HCT116 (cell line): ENCODE data around the gene NDOR1. TPM values are rescaled to one million over a fixed set of nuclear protein-coding genes. Genes with fewer than 3 reads are reported as not detected.
A peak's percentile ranks its signal among the peaks of the same experiment; 100 is the strongest.

ENCODE experiments used
- ATAC-seq: fragments of 200-7000 bp; cut with Tn5 transposase; 2 replicates; pipeline ENCODE4 v1.9.1; 2020; ENCODE audit warnings: mild to moderate bottlenecking, moderate library complexity
- BruUV-seq: library from RNA; stranded (reverse); fragments of 400-500 nt; replicated peaks from 2 replicates; lab custom pipeline; 2021; lab: Mats Ljungman, UMichigan
- CTCF ChIA-PET: fragments of 300-600 bp; sonication (Branson Sonifier 250); formaldehyde crosslinking; loops from one replicate; lab custom pipeline; 2021; ENCODE audit warnings: antibody characterized with exemption; lab: Charles Lee
- POLR2A ChIA-PET: fragments of 300-600, 350-600 bp; sonication (Branson Sonifier 250); formaldehyde crosslinking; loops from one replicate; lab custom pipeline; 2021; ENCODE audit warnings: antibody characterized with exemption; lab: Charles Lee
- RAD21 ChIA-PET, 2 experiments: fragments of 300-600 bp; sonication (Branson Sonifier 250); formaldehyde crosslinking; loops; one replicate each; lab custom pipeline; 2023; ENCODE audit warnings: low total read pairs in 2 of 2; ENCODE audit not compliant: uncharacterized antibody in 2 of 2, unreplicated experiment in 2 of 2, low non-redundant PET in 1 of 2; lab: Charles Lee
- DNase-seq: peaks from one replicate; pipeline ENCODE4 v3.0.0-alpha.2; 2010; ENCODE audit warnings: low read depth, low spot score
- H2AFZ ChIP-seq: fragments of 200-600 bp; shearing (Covaris generic), sonication (generic); 2 replicates; pipeline ENCODE4 v1.6.1; 2017; ENCODE audit warnings: low read depth, mixed run types, mixed read lengths, antibody characterized with exemption, low read length; ENCODE audit not compliant: poor library complexity, severe bottlenecking
- H3K27ac ChIP-seq: 2 replicates; pipeline ENCODE4 v1.5.1; 2012; ENCODE audit warnings: low read depth, low read length
- H3K27me3 ChIP-seq: fragments of 200-600 bp; sonication (generic); 2 replicates; pipeline ENCODE4 v1.6.1; 2016; ENCODE audit warnings: mixed run types, low read length, mixed read lengths; ENCODE audit not compliant: insufficient read depth
- H3K36me3 ChIP-seq, 2 experiments: fragments of 200-500 bp in 1 of 2; fragments of 200-600 bp in 1 of 2; sonication (Bioruptor generic) in 1 of 2; sonication (generic) in 1 of 2; 2 replicates each; pipeline versions ENCODE4 v1.5.1 to v1.6.1; 2014 to 2016; ENCODE audit warnings: low read length in 2 of 2, inconsistent platforms in 1 of 2, mixed read lengths in 1 of 2, mixed run types in 1 of 2; ENCODE audit not compliant: insufficient read depth in 2 of 2, control insufficient read depth in 1 of 2
- H3K4me1 ChIP-seq, 2 experiments: fragments of 200-600 bp in 1 of 2; sonication (generic) in 1 of 2; 2 replicates each; pipeline versions ENCODE4 v1.5.1 to v1.6.1; 2012 to 2017; ENCODE audit warnings: low read length in 2 of 2, inconsistent platforms in 1 of 2, mild to moderate bottlenecking in 1 of 2, mixed read lengths in 1 of 2, mixed run types in 1 of 2, moderate library complexity in 1 of 2; ENCODE audit not compliant: insufficient read depth in 2 of 2, control insufficient read depth in 1 of 2
- H3K4me2 ChIP-seq: fragments of 200-600 bp; sonication (generic); 2 replicates; pipeline ENCODE4 v1.6.1; 2017; ENCODE audit warnings: mixed run types, low read length, mixed read lengths
- H3K4me3 ChIP-seq, 2 experiments: fragments of 200-600 bp in 1 of 2; sonication (generic) in 1 of 2; replicated peaks in 1 of 2; 2 replicates each; pipeline ENCODE4 v1.5.1; 2011 to 2016; ENCODE audit warnings: low read length in 2 of 2, control low read depth in 1 of 2, low read depth in 1 of 2, mild to moderate bottlenecking in 1 of 2, mixed read lengths in 1 of 2, mixed run types in 1 of 2
- H3K79me2 ChIP-seq: fragments of 200-600 bp; sonication (generic); 2 replicates; pipeline ENCODE4 v1.6.1; 2017; ENCODE audit warnings: mild to moderate bottlenecking, mixed run types, low read length, moderate library complexity, mixed read lengths; ENCODE audit not compliant: insufficient read depth
- H3K9ac ChIP-seq: fragments of 200-600 bp; sonication (generic); 2 replicates; pipeline ENCODE4 v1.6.1; 2016; ENCODE audit warnings: low read length, mixed read lengths
- H3K9me2 ChIP-seq: fragments of 200-600 bp; sonication (generic), shearing (Covaris generic); 2 replicates; pipeline ENCODE4 v1.6.1; 2017; ENCODE audit warnings: mixed run types, mild to moderate bottlenecking, moderate library complexity; ENCODE audit not compliant: insufficient read depth
- H3K9me3 ChIP-seq, 2 experiments: fragments of 200-500 bp in 1 of 2; fragments of 200-600 bp in 1 of 2; sonication (Bioruptor generic) in 1 of 2; sonication (generic) in 1 of 2; 2 replicates each; pipeline ENCODE4 v1.6.1; 2014 to 2017; ENCODE audit warnings: low read length in 2 of 2, mixed read lengths in 2 of 2, inconsistent platforms in 1 of 2, low read depth in 1 of 2, mild to moderate bottlenecking in 1 of 2, mixed run types in 1 of 2, moderate library complexity in 1 of 2; ENCODE audit not compliant: control insufficient read depth in 1 of 2, insufficient read depth in 1 of 2
- H4K20me1 ChIP-seq: fragments of 200-600 bp; sonication (generic), shearing (Covaris generic); 2 replicates; pipeline ENCODE4 v1.6.1; 2017; ENCODE audit warnings: mixed run types, mild to moderate bottlenecking, moderate library complexity; ENCODE audit not compliant: insufficient read depth
- ATF3 ChIP-seq: IDR thresholded peaks from 2 replicates; pipeline ENCODE4 v1.6.1; 2012
- CBX3 ChIP-seq: IDR thresholded peaks from 2 replicates; pipeline ENCODE4 v1.6.1; 2012; ENCODE audit warnings: low read depth
- CEBPB ChIP-seq: IDR thresholded peaks from 2 replicates; pipeline ENCODE4 v1.6.1; 2012; ENCODE audit warnings: low read depth
- CTCF ChIP-seq, 3 experiments: fragments of 200-600 bp in 1 of 3; sonication (generic) in 1 of 3; IDR thresholded peaks in 2 of 3; conservative IDR thresholded peaks in 1 of 3; 2 replicates each; pipeline ENCODE4 v1.5.1; 2012 to 2017; ENCODE audit warnings: low read depth in 2 of 3, low read length in 2 of 3, antibody characterized with exemption in 1 of 3, borderline replicate concordance in 1 of 3, control low read depth in 1 of 3, mild to moderate bottlenecking in 1 of 3, mixed read lengths in 1 of 3, mixed run types in 1 of 3, moderate library complexity in 1 of 3; ENCODE audit not compliant: insufficient read depth in 1 of 3
- EGR1 ChIP-seq: IDR thresholded peaks from 2 replicates; pipeline ENCODE4 v1.6.1; 2012; ENCODE audit warnings: low read depth
- ELF1 ChIP-seq: IDR thresholded peaks from 2 replicates; pipeline ENCODE4 v1.6.1; 2012; ENCODE audit warnings: low read depth, borderline replicate concordance
- EZH2 ChIP-seq: fragments of 200-600 bp; sonication (generic); IDR thresholded peaks from 2 replicates; pipeline ENCODE4 v1.6.1; 2017; ENCODE audit warnings: antibody characterized with exemption, mixed run types
- FOSL1 ChIP-seq: IDR thresholded peaks from 2 replicates; pipeline ENCODE4 v1.6.1; 2012; ENCODE audit warnings: low read depth
- JUND ChIP-seq: IDR thresholded peaks from 2 replicates; pipeline ENCODE4 v1.6.1; 2012
- MAX ChIP-seq: IDR thresholded peaks from 2 replicates; pipeline ENCODE4 v1.6.1; 2012
- POLR2AphosphoS5 ChIP-seq: IDR thresholded peaks from 2 replicates; pipeline ENCODE4 v1.6.1; 2011; ENCODE audit warnings: mild to moderate bottlenecking, low read depth, low read length, moderate library complexity
- RAD21 ChIP-seq: IDR thresholded peaks from 2 replicates; pipeline ENCODE4 v1.6.1; 2012; ENCODE audit warnings: low read depth, mild to moderate bottlenecking
- REST ChIP-seq: IDR thresholded peaks from 2 replicates; pipeline ENCODE4 v1.6.1; 2012; ENCODE audit warnings: low read depth
- SIN3A ChIP-seq: IDR thresholded peaks from 2 replicates; pipeline ENCODE4 v1.6.1; 2012; ENCODE audit warnings: low read depth
- SP1 ChIP-seq: IDR thresholded peaks from 2 replicates; pipeline ENCODE4 v1.6.1; 2012; ENCODE audit warnings: low read depth
- SRF ChIP-seq: IDR thresholded peaks from 2 replicates; pipeline ENCODE4 v1.6.1; 2012; ENCODE audit warnings: low read depth
- YY1 ChIP-seq: IDR thresholded peaks from 2 replicates; pipeline ENCODE4 v1.6.1; 2011; ENCODE audit warnings: low read length, low read depth, moderate library complexity, mild to moderate bottlenecking; ENCODE audit not compliant: insufficient replicate concordance; ENCODE audit errors: extremely low read depth
- ZBTB33 ChIP-seq: IDR thresholded peaks from 2 replicates; pipeline ENCODE4 v1.6.1; 2011; ENCODE audit warnings: mild to moderate bottlenecking, low read length, moderate library complexity; ENCODE audit not compliant: insufficient replicate concordance; ENCODE audit errors: extremely low read depth
- ZFX ChIP-seq: fragments of 450-650 bp; IDR thresholded peaks from 2 replicates; pipeline ENCODE4 v1.6.1; 2017
- ZNF274 ChIP-seq: fragments of 200-500 bp; sonication (Bioruptor generic); IDR thresholded peaks from 2 replicates; pipeline ENCODE4 v1.6.1; 2014; ENCODE audit warnings: mild to moderate bottlenecking, low read depth, low read length, inconsistent platforms
- intact Hi-C: fragments of 100-400 bp; cut with micrococcal nuclease; formaldehyde crosslinking; loops from 2 replicates; pipeline ENCODE4 v1.10.0; 2022
- total RNA-seq: library from RNA; stranded (reverse); gene quantifications from one replicate; pipeline ENCODE4 v1.2.1, GENCODE V29; 2021; ENCODE audit not compliant: unreplicated experiment

The NDOR1 gene
- total RNA-seq, 1 experiment from 2014 or later: 28.4 TPM

- intact Hi-C loops: no loop called here
- Histone ChIP-seq H3K79me2 (no peaks in the 10 kb centered on the region), H3K27me3 (no peaks in the 10 kb centered on the region), H4K20me1 (no peaks in the 10 kb centered on the region), H2AFZ (no peak overlapping the region), H3K9me2 (no peaks in the 10 kb centered on the region), H3K36me3 (no peaks in the 10 kb centered on the region), H3K9me3 (no peaks in the 10 kb centered on the region), H3K4me2 (peak overlapping the region; percentile 77), H3K4me3 (peak overlapping the region in 1 of 2 experiments; percentile 45; a peak in 2 of 4 replicates), H3K27ac (peak overlapping the region; percentile 94), H3K4me1 (peaks cover 28 to 53% of the 10 kb centered on the region in 2 experiments)
- RAD21 ChIA-PET: no interaction called here
- no peak for ATAC-seq
- POLR2A ChIA-PET: interaction anchor here (0.7 to 1.8 kb wide), 2 partner anchors 10 to 53 kb away, joined by 5 to 6 read pairs; no protein-coding TSS in a partner anchor
- CTCF ChIA-PET: interaction anchor here (0.7 to 1.7 kb wide), 3 partner anchors 11 to 20 kb away, joined by 3 to 8 read pairs (median 3); partner anchors contain the start of gene RNF224
- TF ChIP-seq MAX (no peak), CEBPB (no peak), ZBTB33 (no peak), YY1 (no peak), ZFX (no peak), EGR1 (no peak), SIN3A (no peak), CBX3 (no peak), REST (no peak), ELF1 (no peak), EZH2 (no peak), SP1 (no peak), FOSL1 (no peak), RAD21 (no peak), ATF3 (no peak), JUND (no peak), CTCF (IDR thresholded peaks at IDR 0.05 in 2 of 3, conservative IDR thresholded peaks at IDR 0.05 in 1 of 3; ENCODE audit: borderline replicate concordance in 1 of 3, insufficient read depth in 1 of 3, low read depth in 2 of 3, low read length in 2 of 3) (no peak), SRF (no peak), ZNF274 (no peak), POLR2AphosphoS5 (no peak)
- TF ChIP-seq, all 23 proteins: peak for 0
- BruUV-seq: no TSS peak
- peak overlapping the region; percentile 52; the same call in 1 of the 2 replicates for H3K9ac ChIP-seq
- no peak for DNase-seq
These were observed 10.9 kb downstream of the NDOR1 start for GRCh38 chr9:137216188-137216965.
